Ovary (tissue), 1 donor: Measurements from ENCODE around the gene IQSEC3.
"Not testable (repeated sequence)": the region's sequence is repeated elsewhere in the genome, so short reads cannot be mapped to it uniquely, and the experiment has no call there.

Source experiments
- EP300 ChIP-seq: sonication (generic); formaldehyde crosslinking; IDR thresholded peaks from one replicate; pipeline ENCODE4 v1.6.1; 2017; ENCODE audit warnings: antibody characterized with exemption
- POLR2A ChIP-seq: fragments of 450-650 bp; IDR thresholded peaks from one replicate; pipeline ENCODE4 v1.6.1; 2017; ENCODE audit warnings: antibody characterized with exemption, mild to moderate bottlenecking, moderate library complexity

GRCh38 chr12:75541-75940 is 9.0 kb downstream of the IQSEC3 start:
- not testable (repeated sequence) for TF ChIP-seq EP300, POLR2A
